Neural progenitor cell (in vitro differentiated cells): ENCODE measurements around the gene B4GALT5. TPM values are rescaled to one million over a fixed set of nuclear protein-coding genes. Genes with fewer than 3 reads are reported as not detected.
A peak's percentile ranks its signal among the peaks of the same experiment; 100 is the strongest.

Source experiments
- DNase-seq: peaks from one replicate; pipeline ENCODE4 v3.0.0-alpha.2; 2016; ENCODE audit warnings: low spot score
- H2AFZ ChIP-seq: fragments of 200-600 bp; sonication (generic); replicated peaks from 2 replicates; pipeline ENCODE4 v1.6.1; 2016; ENCODE audit warnings: antibody characterized with exemption
- H3F3A ChIP-seq: fragments of 200-600 bp; sonication (generic); 2 replicates; pipeline ENCODE4 v1.6.1; 2016; ENCODE audit warnings: antibody characterized with exemption, low read depth
- H3K27ac ChIP-seq: fragments of 200-600 bp; sonication (generic); 2 replicates; pipeline ENCODE4 v1.5.1; 2016; ENCODE audit warnings: mild to moderate bottlenecking
- H3K27me3 ChIP-seq: fragments of 200-600 bp; sonication (generic); 2 replicates; pipeline ENCODE4 v1.6.1; 2016; ENCODE audit warnings: mild to moderate bottlenecking, moderate library complexity
- H3K36me3 ChIP-seq: fragments of 200-600 bp; sonication (generic); 2 replicates; pipeline ENCODE4 v1.5.1; 2016
- H3K4me1 ChIP-seq: fragments of 200-600 bp; sonication (generic); 2 replicates; pipeline ENCODE4 v1.6.1; 2016; ENCODE audit warnings: mixed run types
- H3K4me2 ChIP-seq: fragments of 200-600 bp; sonication (generic); 2 replicates; pipeline ENCODE4 v1.6.1; 2016
- H3K4me3 ChIP-seq: fragments of 200-600 bp; sonication (generic); 2 replicates; pipeline ENCODE4 v1.5.1; 2016
- H3K79me2 ChIP-seq: fragments of 200-600 bp; sonication (generic); 2 replicates; pipeline ENCODE4 v1.6.1; 2016; ENCODE audit warnings: low read depth
- H3K9ac ChIP-seq: fragments of 200-600 bp; sonication (generic); 2 replicates; pipeline ENCODE4 v1.6.1; 2016
- H3K9me3 ChIP-seq: fragments of 200-600 bp; sonication (generic); 2 replicates; pipeline ENCODE4 v1.5.1; 2016; ENCODE audit warnings: low read depth
- H4K20me1 ChIP-seq: fragments of 200-600 bp; sonication (generic); 2 replicates; pipeline ENCODE4 v1.6.1; 2016; ENCODE audit warnings: low read depth
- H3K27ac Mint-ChIP-seq: 3 replicates; pipeline ENCODE4 v1.8.0; 2021; ENCODE audit warnings: mixed read lengths
- H3K27me3 Mint-ChIP-seq: 2 replicates; pipeline ENCODE4 v1.8.0; 2022; ENCODE audit warnings: low read depth, mild to moderate bottlenecking, inconsistent platforms, moderate library complexity, mixed read lengths; ENCODE audit not compliant: insufficient read depth
- H3K36me3 Mint-ChIP-seq: 3 replicates; pipeline ENCODE4 v1.8.0; 2021; ENCODE audit warnings: mixed read lengths
- H3K4me1 Mint-ChIP-seq: 3 replicates; pipeline ENCODE4 v1.8.0; 2021; ENCODE audit warnings: mixed read lengths
- H3K4me3 Mint-ChIP-seq: 3 replicates; pipeline ENCODE4 v1.8.0; 2021; ENCODE audit warnings: mild to moderate bottlenecking, moderate library complexity, mixed read lengths
- H3K9me3 Mint-ChIP-seq: 3 replicates; pipeline ENCODE4 v1.8.0; 2020; ENCODE audit warnings: mixed read lengths
- EZH2 ChIP-seq: fragments of 200-600 bp; sonication (generic); IDR thresholded peaks from 2 replicates; pipeline ENCODE4 v1.6.1; 2017; ENCODE audit warnings: antibody characterized with exemption, mild to moderate bottlenecking, moderate library complexity
- EZH2phosphoT487 ChIP-seq: fragments of 200-600 bp; sonication (generic); IDR thresholded peaks from 2 replicates; pipeline ENCODE4 v1.6.1; 2017; ENCODE audit warnings: antibody characterized with exemption
- total RNA-seq: library from RNA; depleted of rRNA; stranded (reverse); fragments of >200 nt; gene quantifications from 2 replicates; pipeline ENCODE4 v1.2.3, GENCODE V29; 2015; ENCODE audit warnings: low replicate concordance
- TF ChIP-seq, protein P1 (sequence below): fragments of 200-600 bp; sonication (generic); IDR thresholded peaks from 2 replicates; pipeline ENCODE4 v1.5.1; 2017; ENCODE audit warnings: antibody characterized with exemption, mild to moderate bottlenecking

Gene B4GALT5
- total RNA-seq, 1 donor from 2014 or later = 60.1 TPM

DNA sequence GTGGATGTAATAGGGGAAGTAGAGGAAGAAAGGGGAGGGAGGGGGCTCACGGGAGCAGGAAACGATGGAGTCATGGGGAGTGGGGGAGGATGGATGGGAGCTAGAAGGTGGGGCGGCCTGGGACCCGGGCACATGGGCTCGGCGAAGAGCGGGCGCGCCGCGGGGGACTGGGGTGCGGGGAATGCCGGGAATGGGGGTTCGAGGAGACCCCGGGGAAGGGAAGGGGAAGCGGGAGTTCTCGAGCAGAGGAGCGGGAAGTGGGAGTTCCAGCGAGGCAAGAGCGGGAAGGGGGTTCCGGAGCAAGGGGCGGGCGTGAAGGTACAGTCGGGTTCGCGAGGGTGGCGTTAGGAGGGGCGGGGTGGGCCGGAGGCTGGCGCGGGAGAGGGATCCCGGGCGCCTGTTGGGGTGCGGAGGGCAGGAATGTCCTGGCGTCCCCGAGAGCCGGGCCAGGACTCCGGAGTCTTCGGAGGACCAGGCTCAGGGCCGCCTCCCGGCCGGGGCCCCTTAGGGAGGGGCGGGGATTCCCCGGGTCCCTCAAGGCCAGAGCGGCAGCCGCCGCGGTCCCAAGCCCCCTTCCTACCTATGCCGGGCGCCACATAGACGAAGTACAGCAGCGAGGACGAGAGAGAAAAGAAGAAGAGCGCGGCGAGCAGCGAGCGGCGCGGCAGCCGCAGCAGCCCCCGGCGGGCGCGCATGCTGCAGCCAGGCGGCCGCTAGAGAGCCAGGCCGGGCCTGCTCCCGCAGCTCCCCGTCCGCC lies 504 bp downstream of the B4GALT5 start:
- peak; percentile 57 for DNase-seq
- Histone ChIP-seq H2AFZ (peak overlapping the region; percentile 13), H3K4me2 (peak overlapping the region; percentile 88), H3K27ac (peak overlapping the region; percentile 93), H3K9ac (peak overlapping the region; percentile 84), H3K36me3 (no peaks in the 10 kb centered on the region), H4K20me1 (peaks cover 52% of the 10 kb centered on the region), H3K9me3 (no peaks in the 10 kb centered on the region), H3F3A (peaks cover 15% of the 10 kb centered on the region), H3K4me3 (peak overlapping the region; percentile 99), H3K27me3 (no peaks in the 10 kb centered on the region), H3K4me1 (peaks cover 16% of the 10 kb centered on the region), H3K79me2 (peaks cover 59% of the 10 kb centered on the region)
- Mint-ChIP-seq H3K27ac (peak overlapping the region; percentile 90), H3K9me3 (no peaks in the 10 kb centered on the region), H3K36me3 (peaks cover 2% of the 10 kb centered on the region), H3K4me1 (peaks cover 51% of the 10 kb centered on the region), H3K27me3 (peaks cover 3% of the 10 kb centered on the region), H3K4me3 (peak overlapping the region; percentile 98)
- no peak for TF ChIP-seq EZH2phosphoT487
- TF ChIP-seq, protein P1, sequence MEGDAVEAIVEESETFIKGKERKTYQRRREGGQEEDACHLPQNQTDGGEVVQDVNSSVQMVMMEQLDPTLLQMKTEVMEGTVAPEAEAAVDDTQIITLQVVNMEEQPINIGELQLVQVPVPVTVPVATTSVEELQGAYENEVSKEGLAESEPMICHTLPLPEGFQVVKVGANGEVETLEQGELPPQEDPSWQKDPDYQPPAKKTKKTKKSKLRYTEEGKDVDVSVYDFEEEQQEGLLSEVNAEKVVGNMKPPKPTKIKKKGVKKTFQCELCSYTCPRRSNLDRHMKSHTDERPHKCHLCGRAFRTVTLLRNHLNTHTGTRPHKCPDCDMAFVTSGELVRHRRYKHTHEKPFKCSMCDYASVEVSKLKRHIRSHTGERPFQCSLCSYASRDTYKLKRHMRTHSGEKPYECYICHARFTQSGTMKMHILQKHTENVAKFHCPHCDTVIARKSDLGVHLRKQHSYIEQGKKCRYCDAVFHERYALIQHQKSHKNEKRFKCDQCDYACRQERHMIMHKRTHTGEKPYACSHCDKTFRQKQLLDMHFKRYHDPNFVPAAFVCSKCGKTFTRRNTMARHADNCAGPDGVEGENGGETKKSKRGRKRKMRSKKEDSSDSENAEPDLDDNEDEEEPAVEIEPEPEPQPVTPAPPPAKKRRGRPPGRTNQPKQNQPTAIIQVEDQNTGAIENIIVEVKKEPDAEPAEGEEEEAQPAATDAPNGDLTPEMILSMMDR = no peak
- TF ChIP-seq EZH2 = no peak

DNA sequence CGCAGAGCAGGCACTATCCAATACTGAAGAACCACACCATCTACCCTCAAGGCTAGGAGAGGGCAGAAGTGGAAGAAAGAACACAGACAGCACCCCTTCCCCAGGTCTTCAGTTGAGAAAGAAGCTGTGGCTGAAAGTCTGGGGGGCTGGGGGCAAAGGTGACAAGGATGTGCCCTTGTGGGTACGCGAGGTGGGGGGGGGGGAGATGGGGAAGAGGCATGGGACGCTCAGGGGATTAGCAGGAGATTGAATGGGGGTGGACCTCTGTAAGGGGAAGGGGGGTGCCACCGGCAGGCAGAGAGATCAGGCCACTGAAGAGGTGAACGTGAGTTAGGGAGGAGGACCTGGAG lies 1.1 kb downstream of the B4GALT5 start:
- peak overlapping the region; percentile 97 for H3K27ac Mint-ChIP-seq
- peak overlapping the region; percentile 84 for H3K9ac ChIP-seq
- H3K4me2 ChIP-seq = peak overlapping the region; percentile 88
- TF ChIP-seq, protein P1 = no peak
- TF ChIP-seq EZH2 (no peak), EZH2phosphoT487 (no peak)
- no peaks in the 10 kb centered on the region for H3K9me3 ChIP-seq
- H3K36me3 Mint-ChIP-seq = peaks cover 2% of the 10 kb centered on the region
- H3K79me2 ChIP-seq = peaks cover 65% of the 10 kb centered on the region
- H3K27ac ChIP-seq = no peak overlapping the region
- DNase-seq = peak; percentile 56
- peaks cover 16% of the 10 kb centered on the region for H3K4me1 ChIP-seq
- H3K9me3 Mint-ChIP-seq = no peaks in the 10 kb centered on the region
- H4K20me1 ChIP-seq = peaks cover 58% of the 10 kb centered on the region
- no peaks in the 10 kb centered on the region for H3K36me3 ChIP-seq
- H3K27me3 ChIP-seq = no peaks in the 10 kb centered on the region
- peak overlapping the region; percentile 98 for H3K4me3 Mint-ChIP-seq
- H3K27me3 Mint-ChIP-seq = peaks cover 3% of the 10 kb centered on the region
- peaks cover 47% of the 10 kb centered on the region for H3K4me1 Mint-ChIP-seq
- H2AFZ ChIP-seq = peak overlapping the region; percentile 13
- peak overlapping the region; percentile 99 for H3K4me3 ChIP-seq
- H3F3A ChIP-seq = peaks cover 15% of the 10 kb centered on the region

DNA sequence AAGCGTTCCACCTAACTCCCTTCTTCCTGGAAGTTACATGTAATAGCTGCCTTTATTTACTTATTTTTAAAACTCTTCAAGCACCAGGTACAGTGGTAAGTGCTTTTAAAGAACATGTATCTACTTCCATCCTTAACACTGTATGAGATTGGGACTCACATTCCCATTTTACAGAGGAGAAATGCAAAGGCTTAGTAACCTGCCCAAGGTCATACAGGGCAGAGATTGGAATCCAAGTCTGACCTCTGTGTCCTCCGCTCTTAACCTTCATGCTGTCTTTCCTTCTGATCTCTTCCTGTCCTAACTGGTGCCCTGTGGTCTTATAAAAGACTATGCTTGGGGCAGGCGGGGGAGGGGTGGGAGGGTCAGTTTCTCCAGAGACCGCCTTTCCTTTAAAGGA lies 1.6 kb downstream of the B4GALT5 start:
- Histone ChIP-seq H3K27me3 (no peaks in the 10 kb centered on the region), H2AFZ (no peak overlapping the region), H4K20me1 (peaks cover 63% of the 10 kb centered on the region), H3K4me3 (peak overlapping the region; percentile 99), H3K9me3 (no peaks in the 10 kb centered on the region), H3K4me1 (peaks cover 21% of the 10 kb centered on the region), H3K4me2 (peak overlapping the region; percentile 88), H3K27ac (no peak overlapping the region), H3K9ac (no peak overlapping the region), H3F3A (peaks cover 20% of the 10 kb centered on the region), H3K36me3 (no peaks in the 10 kb centered on the region), H3K79me2 (peaks cover 70% of the 10 kb centered on the region)
- Mint-ChIP-seq H3K4me3 (peak overlapping the region; percentile 98), H3K27me3 (peaks cover 3% of the 10 kb centered on the region), H3K27ac (no peak overlapping the region), H3K9me3 (no peaks in the 10 kb centered on the region), H3K36me3 (peaks cover 2% of the 10 kb centered on the region), H3K4me1 (peaks cover 52% of the 10 kb centered on the region)
- peak; percentile 20 for DNase-seq
- TF ChIP-seq, protein P1 = no peak
- no peak for TF ChIP-seq EZH2phosphoT487
- no peak for TF ChIP-seq EZH2
